ENCODE measurements around the gene DLGAP3.
"Not testable (repeated sequence)": the region's sequence is repeated elsewhere in the genome, so short reads cannot be mapped to it uniquely, and the experiment has no call there.

DLGAP3 gene

GRCh38 chr1:34950428-34950827 lies 21.0 kb upstream of the DLGAP3 start:
- no peak for DNase-seq
- TF ChIP-seq POLR2A (IDR thresholded peaks at IDR 0.05; ENCODE audit: low read length) (no peak), GATA1 (IDR thresholded peaks at IDR 0.05; ENCODE audit: low read depth, low read length) (no peak)

DNA sequence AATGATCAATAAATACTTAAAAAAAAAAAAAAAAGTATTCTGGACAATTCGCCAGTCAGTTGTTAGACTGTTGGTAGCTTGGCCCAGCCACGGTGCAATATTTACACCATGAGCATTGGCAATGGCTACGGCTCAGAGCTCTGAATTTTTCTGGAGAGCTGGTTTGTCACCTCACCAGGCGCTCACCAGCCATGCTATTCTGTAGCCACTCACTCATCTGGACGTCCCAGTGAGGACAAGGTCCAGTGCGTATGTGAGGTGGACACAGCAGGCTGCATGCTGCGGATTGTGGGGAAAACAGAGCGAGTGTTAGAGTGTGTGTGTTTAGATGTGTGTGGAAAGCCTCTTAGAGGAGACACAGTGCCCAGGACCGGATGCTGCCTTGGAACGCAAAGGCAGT lies 19.3 kb upstream of the DLGAP3 start:
- DNase-seq: not testable (repeated sequence)

- not testable (repeated sequence) for DNase-seq
Observed at GRCh38 chr1:34947641-34948314, 18.3 kb upstream of the DLGAP3 start.

GRCh38 chr1:34946211-34946610 lies 16.8 kb upstream of the DLGAP3 start:
- no peak for DNase-seq
- TF ChIP-seq GATA1 (IDR thresholded peaks at IDR 0.05; ENCODE audit: low read depth, low read length) (no peak), POLR2A (IDR thresholded peaks at IDR 0.05; ENCODE audit: low read length) (no peak)

GRCh38 chr1:34941798-34942197 lies 12.3 kb upstream of the DLGAP3 start:
- DNase-seq: not testable (repeated sequence)

DNA sequence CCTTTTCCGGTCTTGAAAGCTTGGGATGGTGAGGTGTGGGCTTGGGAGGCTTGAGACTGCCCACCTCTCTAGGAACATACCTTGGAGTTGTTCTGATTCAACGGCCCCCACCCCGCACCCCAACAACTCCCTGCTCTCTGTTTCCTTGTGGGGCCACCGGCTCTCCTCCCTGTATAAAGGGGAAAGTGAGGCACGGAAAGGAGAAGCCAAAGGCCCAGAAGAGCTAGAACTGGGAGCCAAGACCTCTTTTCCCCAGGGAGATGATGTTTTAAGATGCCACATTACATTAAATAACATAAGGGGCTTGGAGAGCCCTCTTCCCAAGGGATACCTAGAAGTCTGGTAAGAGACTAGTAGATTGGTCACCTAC lies 1.2 kb upstream of the DLGAP3 start:
- TF ChIP-seq POLR2A (IDR thresholded peaks at IDR 0.05; ENCODE audit: low read length): no peak
- TF ChIP-seq GATA1 (IDR thresholded peaks at IDR 0.05; ENCODE audit: low read depth, low read length): no peak
- DNase-seq: no peak

DNA sequence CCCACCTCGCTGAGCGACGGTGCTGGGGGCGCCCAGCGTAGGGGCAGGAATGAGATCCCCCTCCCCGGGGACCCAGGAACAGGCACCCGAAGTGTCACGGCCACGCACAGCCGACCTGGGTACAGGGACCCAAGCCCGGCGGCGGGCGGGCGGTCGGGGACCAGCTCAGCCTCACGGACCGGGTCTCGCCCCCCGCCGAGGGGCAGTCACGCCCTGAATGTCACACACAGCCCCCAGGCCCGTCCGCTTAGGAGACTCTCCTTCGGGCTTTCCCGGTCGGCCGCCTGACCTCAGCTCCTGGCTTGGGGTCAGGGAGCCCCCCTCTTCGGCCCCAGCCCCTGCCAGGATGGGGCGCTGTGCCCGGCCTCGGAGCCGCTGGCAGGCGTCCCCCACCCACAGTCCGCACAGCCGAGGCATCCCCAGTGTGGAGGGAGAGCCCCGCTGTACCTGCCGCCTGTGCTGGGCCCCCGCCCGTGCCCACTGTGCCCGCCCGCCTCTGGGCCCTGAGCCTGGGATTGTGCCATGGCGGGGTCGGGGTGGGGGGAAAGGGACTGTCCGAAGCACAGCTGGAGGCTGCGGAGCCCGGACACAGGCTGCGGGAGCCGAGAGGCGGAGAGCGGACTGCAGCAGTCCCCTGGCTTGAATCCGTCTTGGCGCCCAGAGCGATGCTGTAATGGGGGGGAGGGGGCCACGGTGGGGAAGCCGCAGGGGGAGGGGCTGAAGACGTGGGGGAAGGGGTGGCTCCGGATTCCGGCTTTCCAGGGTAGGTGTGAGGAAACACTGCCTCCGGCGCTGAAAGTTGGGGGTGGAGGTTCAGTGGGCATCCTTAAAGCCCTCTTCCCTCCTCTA lies 627 bp upstream of the DLGAP3 start:
- TF ChIP-seq POLR2A (IDR thresholded peaks at IDR 0.05; ENCODE audit: low read length) (no peak), GATA1 (IDR thresholded peaks at IDR 0.05; ENCODE audit: low read depth, low read length) (no peak)
- DNase-seq: no peak

GRCh38 chr1:34928699-34929496 lies 552 bp downstream of the DLGAP3 start:
- peak in 1 of 2 experiments; percentile 5 for DNase-seq
- no peak for TF ChIP-seq GATA1 (IDR thresholded peaks at IDR 0.05; ENCODE audit: low read depth, low read length)
- no peak for TF ChIP-seq POLR2A (IDR thresholded peaks at IDR 0.05; ENCODE audit: low read length)

- no peak for DNase-seq
- TF ChIP-seq GATA1 (IDR thresholded peaks at IDR 0.05; ENCODE audit: low read depth, low read length): no peak
Observed at GRCh38 chr1:34928066-34928696, 1.3 kb downstream of the DLGAP3 start.

- no peak for DNase-seq
Observed at GRCh38 chr1:34927316-34927715, 2.1 kb downstream of the DLGAP3 start.

GRCh38 chr1:34926894-34927293 lies 2.6 kb downstream of the DLGAP3 start:
- TF ChIP-seq GATA1 (IDR thresholded peaks at IDR 0.05; ENCODE audit: low read depth, low read length): no peak
- no peak for TF ChIP-seq POLR2A (IDR thresholded peaks at IDR 0.05; ENCODE audit: low read length)
- DNase-seq: no peak

More at GRCh38 chr1:34927316-34927715, 2.1 kb downstream of the DLGAP3 start:
- TF ChIP-seq POLR2A (IDR thresholded peaks at IDR 0.05; ENCODE audit: low read length) (no peak), GATA1 (IDR thresholded peaks at IDR 0.05; ENCODE audit: low read depth, low read length) (no peak)

GRCh38 chr1:34926156-34926555 lies 3.3 kb downstream of the DLGAP3 start:
- DNase-seq: no peak
- TF ChIP-seq GATA1 (IDR thresholded peaks at IDR 0.05; ENCODE audit: low read depth, low read length) (no peak), POLR2A (IDR thresholded peaks at IDR 0.05; ENCODE audit: low read length) (no peak)

DNA sequence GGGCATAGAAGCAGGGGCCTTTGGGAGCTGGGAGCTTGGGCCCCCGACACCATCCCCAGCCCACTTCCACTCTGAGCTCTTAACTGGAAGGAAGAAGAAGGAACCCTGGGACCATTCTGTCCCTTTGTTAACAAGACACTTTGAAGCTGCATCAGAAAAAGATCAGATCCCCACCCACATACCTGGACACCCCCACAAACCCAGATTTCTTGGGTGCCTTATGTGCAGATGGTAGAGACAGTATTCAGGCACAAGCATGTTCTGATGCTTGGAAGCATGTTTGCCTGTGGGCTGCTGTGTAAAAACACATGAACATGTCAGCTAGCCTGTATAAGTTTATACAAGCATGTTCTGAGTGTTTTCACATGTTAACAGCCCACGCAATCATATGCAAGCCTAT lies 3.7 kb downstream of the DLGAP3 start:
- no peak for DNase-seq
- TF ChIP-seq GATA1 (IDR thresholded peaks at IDR 0.05; ENCODE audit: low read depth, low read length) (no peak), POLR2A (IDR thresholded peaks at IDR 0.05; ENCODE audit: low read length) (no peak)

Measured in erythroblast (primary cell).